SK-N-SH (cell line): ENCODE measurements around the gene FASTK.

Experiments
- JUND ChIP-seq: IDR thresholded peaks from 2 replicates; pipeline ENCODE4 v1.4.0; 2012
- POLR2AphosphoS5 ChIP-seq: IDR thresholded peaks from 2 replicates; pipeline ENCODE4 v1.6.1; 2012; ENCODE audit warnings: low read depth, low read length
- SMC3 ChIP-seq: IDR thresholded peaks from 2 replicates; pipeline ENCODE4 v1.6.1; 2012; ENCODE audit warnings: low read depth, low read length, improper control_type of control experiment
- YY1 ChIP-seq: IDR thresholded peaks from 2 replicates; pipeline ENCODE4 v1.4.0; 2012; ENCODE audit warnings: low read depth, mild to moderate bottlenecking
- TF ChIP-seq, protein P1 (sequence below): fragments of 200-600 bp; sonication (generic); IDR thresholded peaks from 2 replicates; pipeline ENCODE4 v1.6.1; 2017; ENCODE audit warnings: antibody characterized with exemption, mild to moderate bottlenecking, moderate library complexity

GRCh38 chr7:151128144-151128543, 47.5 kb upstream of the FASTK start:
- TF ChIP-seq, protein P1, sequence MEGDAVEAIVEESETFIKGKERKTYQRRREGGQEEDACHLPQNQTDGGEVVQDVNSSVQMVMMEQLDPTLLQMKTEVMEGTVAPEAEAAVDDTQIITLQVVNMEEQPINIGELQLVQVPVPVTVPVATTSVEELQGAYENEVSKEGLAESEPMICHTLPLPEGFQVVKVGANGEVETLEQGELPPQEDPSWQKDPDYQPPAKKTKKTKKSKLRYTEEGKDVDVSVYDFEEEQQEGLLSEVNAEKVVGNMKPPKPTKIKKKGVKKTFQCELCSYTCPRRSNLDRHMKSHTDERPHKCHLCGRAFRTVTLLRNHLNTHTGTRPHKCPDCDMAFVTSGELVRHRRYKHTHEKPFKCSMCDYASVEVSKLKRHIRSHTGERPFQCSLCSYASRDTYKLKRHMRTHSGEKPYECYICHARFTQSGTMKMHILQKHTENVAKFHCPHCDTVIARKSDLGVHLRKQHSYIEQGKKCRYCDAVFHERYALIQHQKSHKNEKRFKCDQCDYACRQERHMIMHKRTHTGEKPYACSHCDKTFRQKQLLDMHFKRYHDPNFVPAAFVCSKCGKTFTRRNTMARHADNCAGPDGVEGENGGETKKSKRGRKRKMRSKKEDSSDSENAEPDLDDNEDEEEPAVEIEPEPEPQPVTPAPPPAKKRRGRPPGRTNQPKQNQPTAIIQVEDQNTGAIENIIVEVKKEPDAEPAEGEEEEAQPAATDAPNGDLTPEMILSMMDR: no peak
- TF ChIP-seq POLR2AphosphoS5: no peak
- no peak for TF ChIP-seq SMC3
- no peak for TF ChIP-seq JUND
- no peak for TF ChIP-seq YY1
